H1 (cell line): Measurements from ENCODE around the gene MED12L. TPM values are rescaled to one million over a fixed set of nuclear protein-coding genes. Genes with fewer than 3 reads are reported as not detected.

Experiments used
- polyA plus RNA-seq, 7 experiments: library from polyadenylated mRNA; depleted of rRNA in 3 of 7; stranded (reverse) in 5 of 7; unstranded in 2 of 7; fragments of >200 nt in 5 of 7; fragments of 200-250 nt in 2 of 7; gene quantifications; 1 replicate in 5 of 7; 2 replicates in 1 of 7; 4 replicates in 1 of 7; pipeline versions ENCODE4 v1.2.1 to v1.2.3, GENCODE V29; 2011 to 2013; ENCODE audit warnings: missing spikeins in 2 of 7, mixed read lengths in 2 of 7
- small RNA-seq: library from polyadenylated mRNA; stranded (forward); fragments of <200 nt; extraction: miRNeasy Mini kit (QIAGEN cat#:217004); gene quantifications from one replicate; pipeline ENCODE3, GENCODE V24; 2013; ENCODE audit not compliant: insufficient read depth
- total RNA-seq: library from RNA; stranded (reverse); fragmentation: NEBNext Ultra II Directional; extraction: Animal tissue kit (Norgen Biotek cat#: 25700); gene quantifications from 2 replicates; pipeline ENCODE4 v1.2.1, GENCODE V29; 2021

The MED12L gene
- total and polyA plus RNA-seq, 2 of the 8 experiments (the other 6 are each of a cell fraction or from before 2014, with no cell fraction given) = 3.6 to 26.2 TPM

Small RNA genes lying within 50 kb of the gene (small RNA-seq; reads per million reads assigned to genes)
- gene RNA5SP145 = 1.2 reads per million

Other genes starting within 250 kb of the MED12L start
- gene MINDY4B, start 180.2 kb upstream of the MED12L start, total RNA-seq = not detected in 2 replicates
- gene MINDY4B, start 180.2 kb upstream of the MED12L start, polyA plus RNA-seq (2011; rRNA removed) = not detected in 2 replicates
- gene CLRN1, start 112.9 kb upstream of the MED12L start, total RNA-seq = 0.35 and 0.59 TPM in 2 replicates
- 0.17 and 0.20 TPM in 2 replicates for gene CLRN1, start 112.9 kb upstream of the MED12L start, polyA plus RNA-seq (2011; rRNA removed)
- gene GPR171, start 117.6 kb downstream of the MED12L start, total RNA-seq = not detected in 2 replicates
- not detected in 2 replicates for gene GPR171, start 117.6 kb downstream of the MED12L start, polyA plus RNA-seq (2011; rRNA removed)
- gene P2RY14, start 192.9 kb downstream of the MED12L start, total RNA-seq = not detected in 2 replicates
- gene P2RY14, start 192.9 kb downstream of the MED12L start, polyA plus RNA-seq (2011; rRNA removed) = not detected in 2 replicates
- gene GPR87, start 231.2 kb downstream of the MED12L start, total RNA-seq = not detected in 2 replicates
- gene GPR87, start 231.2 kb downstream of the MED12L start, polyA plus RNA-seq (2011; rRNA removed) = 0.05 and 0.06 TPM in 2 replicates
- gene P2RY13, start 243.9 kb downstream of the MED12L start, total RNA-seq = not detected in 2 replicates
- not detected in 2 replicates for gene P2RY13, start 243.9 kb downstream of the MED12L start, polyA plus RNA-seq (2011; rRNA removed)